HCT116 (cell line): Measurements from ENCODE around the gene TTC29. TPM values are rescaled to one million over a fixed set of nuclear protein-coding genes. Genes with fewer than 3 reads are reported as not detected.

Experiments
- ATAC-seq: fragments of 200-7000 bp; cut with Tn5 transposase; 2 replicates; pipeline ENCODE4 v1.9.1; 2020; ENCODE audit warnings: mild to moderate bottlenecking, moderate library complexity
- BruUV-seq: library from RNA; stranded (reverse); fragments of 400-500 nt; replicated peaks from 2 replicates; lab custom pipeline; 2021; lab: Mats Ljungman, UMichigan
- CTCF ChIA-PET: fragments of 300-600 bp; sonication (Branson Sonifier 250); formaldehyde crosslinking; loops from one replicate; lab custom pipeline; 2021; ENCODE audit warnings: antibody characterized with exemption; lab: Charles Lee
- POLR2A ChIA-PET: fragments of 300-600, 350-600 bp; sonication (Branson Sonifier 250); formaldehyde crosslinking; loops from one replicate; lab custom pipeline; 2021; ENCODE audit warnings: antibody characterized with exemption; lab: Charles Lee
- RAD21 ChIA-PET, 2 experiments: fragments of 300-600 bp; sonication (Branson Sonifier 250); formaldehyde crosslinking; loops; one replicate each; lab custom pipeline; 2023; ENCODE audit warnings: low total read pairs in 2 of 2; ENCODE audit not compliant: uncharacterized antibody in 2 of 2, unreplicated experiment in 2 of 2, low non-redundant PET in 1 of 2; lab: Charles Lee
- DNase-seq: peaks from one replicate; pipeline ENCODE4 v3.0.0-alpha.2; 2010; ENCODE audit warnings: low read depth, low spot score
- H2AFZ ChIP-seq: fragments of 200-600 bp; shearing (Covaris generic), sonication (generic); 2 replicates; pipeline ENCODE4 v1.6.1; 2017; ENCODE audit warnings: low read depth, mixed run types, mixed read lengths, antibody characterized with exemption, low read length; ENCODE audit not compliant: poor library complexity, severe bottlenecking
- H3K27ac ChIP-seq: 2 replicates; pipeline ENCODE4 v1.5.1; 2012; ENCODE audit warnings: low read depth, low read length
- H3K27me3 ChIP-seq: fragments of 200-600 bp; sonication (generic); 2 replicates; pipeline ENCODE4 v1.6.1; 2016; ENCODE audit warnings: mixed run types, low read length, mixed read lengths; ENCODE audit not compliant: insufficient read depth
- H3K36me3 ChIP-seq, 2 experiments: fragments of 200-500 bp in 1 of 2; fragments of 200-600 bp in 1 of 2; sonication (Bioruptor generic) in 1 of 2; sonication (generic) in 1 of 2; 2 replicates each; pipeline versions ENCODE4 v1.5.1 to v1.6.1; 2014 to 2016; ENCODE audit warnings: low read length in 2 of 2, inconsistent platforms in 1 of 2, mixed read lengths in 1 of 2, mixed run types in 1 of 2; ENCODE audit not compliant: insufficient read depth in 2 of 2, control insufficient read depth in 1 of 2
- H3K4me1 ChIP-seq, 2 experiments: fragments of 200-600 bp in 1 of 2; sonication (generic) in 1 of 2; 2 replicates each; pipeline versions ENCODE4 v1.5.1 to v1.6.1; 2012 to 2017; ENCODE audit warnings: low read length in 2 of 2, inconsistent platforms in 1 of 2, mild to moderate bottlenecking in 1 of 2, mixed read lengths in 1 of 2, mixed run types in 1 of 2, moderate library complexity in 1 of 2; ENCODE audit not compliant: insufficient read depth in 2 of 2, control insufficient read depth in 1 of 2
- H3K4me2 ChIP-seq: fragments of 200-600 bp; sonication (generic); 2 replicates; pipeline ENCODE4 v1.6.1; 2017; ENCODE audit warnings: mixed run types, low read length, mixed read lengths
- H3K4me3 ChIP-seq, 2 experiments: fragments of 200-600 bp in 1 of 2; sonication (generic) in 1 of 2; replicated peaks in 1 of 2; 2 replicates each; pipeline ENCODE4 v1.5.1; 2011 to 2016; ENCODE audit warnings: low read length in 2 of 2, control low read depth in 1 of 2, low read depth in 1 of 2, mild to moderate bottlenecking in 1 of 2, mixed read lengths in 1 of 2, mixed run types in 1 of 2
- H3K79me2 ChIP-seq: fragments of 200-600 bp; sonication (generic); 2 replicates; pipeline ENCODE4 v1.6.1; 2017; ENCODE audit warnings: mild to moderate bottlenecking, mixed run types, low read length, moderate library complexity, mixed read lengths; ENCODE audit not compliant: insufficient read depth
- H3K9ac ChIP-seq: fragments of 200-600 bp; sonication (generic); 2 replicates; pipeline ENCODE4 v1.6.1; 2016; ENCODE audit warnings: low read length, mixed read lengths
- H3K9me2 ChIP-seq: fragments of 200-600 bp; sonication (generic), shearing (Covaris generic); 2 replicates; pipeline ENCODE4 v1.6.1; 2017; ENCODE audit warnings: mixed run types, mild to moderate bottlenecking, moderate library complexity; ENCODE audit not compliant: insufficient read depth
- H3K9me3 ChIP-seq, 2 experiments: fragments of 200-500 bp in 1 of 2; fragments of 200-600 bp in 1 of 2; sonication (Bioruptor generic) in 1 of 2; sonication (generic) in 1 of 2; 2 replicates each; pipeline ENCODE4 v1.6.1; 2014 to 2017; ENCODE audit warnings: low read length in 2 of 2, mixed read lengths in 2 of 2, inconsistent platforms in 1 of 2, low read depth in 1 of 2, mild to moderate bottlenecking in 1 of 2, mixed run types in 1 of 2, moderate library complexity in 1 of 2; ENCODE audit not compliant: control insufficient read depth in 1 of 2, insufficient read depth in 1 of 2
- H4K20me1 ChIP-seq: fragments of 200-600 bp; sonication (generic), shearing (Covaris generic); 2 replicates; pipeline ENCODE4 v1.6.1; 2017; ENCODE audit warnings: mixed run types, mild to moderate bottlenecking, moderate library complexity; ENCODE audit not compliant: insufficient read depth
- ATF3 ChIP-seq: IDR thresholded peaks from 2 replicates; pipeline ENCODE4 v1.6.1; 2012
- CEBPB ChIP-seq: IDR thresholded peaks from 2 replicates; pipeline ENCODE4 v1.6.1; 2012; ENCODE audit warnings: low read depth
- CTCF ChIP-seq, 3 experiments: fragments of 200-600 bp in 1 of 3; sonication (generic) in 1 of 3; IDR thresholded peaks in 2 of 3; conservative IDR thresholded peaks in 1 of 3; 2 replicates each; pipeline ENCODE4 v1.5.1; 2012 to 2017; ENCODE audit warnings: low read depth in 2 of 3, low read length in 2 of 3, antibody characterized with exemption in 1 of 3, borderline replicate concordance in 1 of 3, control low read depth in 1 of 3, mild to moderate bottlenecking in 1 of 3, mixed read lengths in 1 of 3, mixed run types in 1 of 3, moderate library complexity in 1 of 3; ENCODE audit not compliant: insufficient read depth in 1 of 3
- ELF1 ChIP-seq: IDR thresholded peaks from 2 replicates; pipeline ENCODE4 v1.6.1; 2012; ENCODE audit warnings: low read depth, borderline replicate concordance
- EZH2 ChIP-seq: fragments of 200-600 bp; sonication (generic); IDR thresholded peaks from 2 replicates; pipeline ENCODE4 v1.6.1; 2017; ENCODE audit warnings: antibody characterized with exemption, mixed run types
- FOSL1 ChIP-seq: IDR thresholded peaks from 2 replicates; pipeline ENCODE4 v1.6.1; 2012; ENCODE audit warnings: low read depth
- JUND ChIP-seq: IDR thresholded peaks from 2 replicates; pipeline ENCODE4 v1.6.1; 2012
- POLR2A ChIP-seq: IDR thresholded peaks from 2 replicates; pipeline ENCODE4 v1.7.0; 2011; ENCODE audit warnings: borderline replicate concordance; ENCODE audit not compliant: insufficient read depth, insufficient read length; ENCODE audit errors: extremely low read depth
- POLR2AphosphoS5 ChIP-seq: IDR thresholded peaks from 2 replicates; pipeline ENCODE4 v1.6.1; 2011; ENCODE audit warnings: mild to moderate bottlenecking, low read depth, low read length, moderate library complexity
- SP1 ChIP-seq: IDR thresholded peaks from 2 replicates; pipeline ENCODE4 v1.6.1; 2012; ENCODE audit warnings: low read depth
- SRF ChIP-seq: IDR thresholded peaks from 2 replicates; pipeline ENCODE4 v1.6.1; 2012; ENCODE audit warnings: low read depth
- TCF7L2 ChIP-seq: IDR thresholded peaks from 2 replicates; pipeline ENCODE4 v1.7.0; 2011; ENCODE audit warnings: borderline replicate concordance, inconsistent platforms; ENCODE audit not compliant: insufficient read depth, insufficient read length; ENCODE audit errors: extremely low read depth
- YY1 ChIP-seq: IDR thresholded peaks from 2 replicates; pipeline ENCODE4 v1.6.1; 2011; ENCODE audit warnings: low read length, low read depth, moderate library complexity, mild to moderate bottlenecking; ENCODE audit not compliant: insufficient replicate concordance; ENCODE audit errors: extremely low read depth
- ZBTB33 ChIP-seq: IDR thresholded peaks from 2 replicates; pipeline ENCODE4 v1.6.1; 2011; ENCODE audit warnings: mild to moderate bottlenecking, low read length, moderate library complexity; ENCODE audit not compliant: insufficient replicate concordance; ENCODE audit errors: extremely low read depth
- ZNF274 ChIP-seq: fragments of 200-500 bp; sonication (Bioruptor generic); IDR thresholded peaks from 2 replicates; pipeline ENCODE4 v1.6.1; 2014; ENCODE audit warnings: mild to moderate bottlenecking, low read depth, low read length, inconsistent platforms
- intact Hi-C: fragments of 100-400 bp; cut with micrococcal nuclease; formaldehyde crosslinking; loops from 2 replicates; pipeline ENCODE4 v1.10.0; 2022
- total RNA-seq: library from RNA; stranded (reverse); gene quantifications from one replicate; pipeline ENCODE4 v1.2.1, GENCODE V29; 2021; ENCODE audit not compliant: unreplicated experiment

The TTC29 gene
- total RNA-seq, 1 experiment from 2014 or later = not detected

GRCh38 chr4:146900295-146900694 lies 45.4 kb downstream of the TTC29 start:
- Histone ChIP-seq H3K79me2 (no peaks in the 10 kb centered on the region), H3K9me3 (no peaks in the 10 kb centered on the region), H3K4me1 (no peaks in the 10 kb centered on the region), H3K36me3 (no peaks in the 10 kb centered on the region), H3K4me2 (no peak overlapping the region), H3K4me3 (no peak overlapping the region), H3K27me3 (peaks cover 52% of the 10 kb centered on the region), H4K20me1 (no peaks in the 10 kb centered on the region), H2AFZ (no peak overlapping the region), H3K9me2 (no peaks in the 10 kb centered on the region), H3K9ac (no peak overlapping the region), H3K27ac (no peak overlapping the region)
- ATAC-seq (no peak), DNase-seq (no peak)
- ChIA-PET RAD21 (no interaction called here), CTCF (interaction anchor here (0.5 kb wide), 1 partner anchor 86 kb away, joined by 4 read pairs; no protein-coding TSS in a partner anchor), POLR2A (no interaction called here)
- TF ChIP-seq CTCF (IDR thresholded peaks at IDR 0.05 in 2 of 3, conservative IDR thresholded peaks at IDR 0.05 in 1 of 3; ENCODE audit: borderline replicate concordance in 1 of 3, insufficient read depth in 1 of 3, low read depth in 2 of 3, low read length in 2 of 3) (no peak), FOSL1 (no peak), POLR2A (no peak), CEBPB (no peak), POLR2AphosphoS5 (no peak), YY1 (no peak), TCF7L2 (no peak), ATF3 (no peak), SP1 (no peak), ZNF274 (no peak), EZH2 (no peak), SRF (no peak), ELF1 (no peak), ZBTB33 (no peak), JUND (no peak)
- intact Hi-C loops = no loop called here
- no TSS peak for BruUV-seq
